H1 (cell line): Measurements from ENCODE around the gene BRAT1. TPM values are rescaled to one million over a fixed set of nuclear protein-coding genes. Genes with fewer than 3 reads are reported as not detected.

Source experiments
- CTCF ChIA-PET: fragments of 300-600 bp; sonication (Branson Sonifier 250); formaldehyde crosslinking; loops from one replicate; lab custom pipeline; 2021; ENCODE audit not compliant: partially characterized antibody; lab: Charles Lee
- POLR2A ChIA-PET: fragments of 300-600 bp; sonication (Branson Sonifier 250); formaldehyde crosslinking; loops from one replicate; lab custom pipeline; 2021; ENCODE audit warnings: inconsistent platforms; ENCODE audit not compliant: partially characterized antibody; lab: Charles Lee
- DNase-seq, 2 experiments: peaks; one replicate each; pipeline versions ENCODE4 v3.0.0 to v3.0.0-alpha.2; 2010 to 2022; ENCODE audit warnings: low spot score in 2 of 2, low read depth in 1 of 2, mixed read lengths in 1 of 2
- FAIRE-seq: peaks from 2 replicates; lab custom pipeline; 2011; peaks lifted over from hg19 to GRCh38; lab: Jason Lieb, UNC
- H2AFZ ChIP-seq: 2 replicates; pipeline ENCODE4 v1.8.1; 2012; ENCODE audit warnings: low read length, inconsistent platforms
- H2AK5ac ChIP-seq: 2 replicates; pipeline ENCODE4 v1.6.1; 2013; ENCODE audit warnings: low read depth, low read length
- H2BK120ac ChIP-seq: replicated peaks from 2 replicates; pipeline ENCODE3; 2013; ENCODE audit warnings: low read depth, low read length, inconsistent platforms
- H2BK12ac ChIP-seq: 2 replicates; pipeline ENCODE4 v1.6.1; 2013; ENCODE audit warnings: low read depth, low read length
- H2BK15ac ChIP-seq: 2 replicates; pipeline ENCODE4 v1.6.1; 2013; ENCODE audit warnings: low read length
- H2BK20ac ChIP-seq: 2 replicates; pipeline ENCODE4 v1.6.1; 2013; ENCODE audit warnings: low read length
- H2BK5ac ChIP-seq: 2 replicates; pipeline ENCODE4 v1.6.1; 2013; ENCODE audit warnings: low read depth, low read length
- H3K14ac ChIP-seq: 2 replicates; pipeline ENCODE4 v1.6.1; 2013; ENCODE audit warnings: inconsistent platforms; ENCODE audit not compliant: insufficient read length
- H3K18ac ChIP-seq: 2 replicates; pipeline ENCODE4 v1.6.1; 2013; ENCODE audit warnings: low read length; ENCODE audit errors: extremely low read depth
- H3K23ac ChIP-seq: 2 replicates; pipeline ENCODE4 v1.6.1; 2013; ENCODE audit warnings: inconsistent platforms; ENCODE audit not compliant: insufficient read length
- H3K23me2 ChIP-seq: 2 replicates; pipeline ENCODE4 v1.6.1; 2013; ENCODE audit warnings: low read depth, low read length
- H3K27ac ChIP-seq: 2 replicates; pipeline ENCODE4 v1.6.1; 2011; ENCODE audit warnings: low read depth, low read length, inconsistent platforms
- H3K27me3 ChIP-seq, 4 experiments: replicated peaks in 1 of 4; 1 replicate in 1 of 4; 2 replicates in 3 of 4; pipeline versions ENCODE4 v1.6.1 to v1.8.1; 2011 to 2013; ENCODE audit warnings: low read length in 3 of 4, mild to moderate bottlenecking in 3 of 4, inconsistent platforms in 2 of 4, mixed read lengths in 2 of 4, moderate library complexity in 1 of 4; ENCODE audit not compliant: control insufficient read depth in 3 of 4, insufficient read depth in 3 of 4; ENCODE audit errors: extremely low read depth in 1 of 4
- H3K36me3 ChIP-seq, 4 experiments: 2 replicates each; pipeline versions ENCODE4 v1.6.1 to v1.8.1; 2011 to 2013; ENCODE audit warnings: mild to moderate bottlenecking in 4 of 4, low read length in 3 of 4, moderate library complexity in 2 of 4, control low read depth in 1 of 4, inconsistent platforms in 1 of 4; ENCODE audit not compliant: insufficient read depth in 4 of 4, control insufficient read depth in 2 of 4
- H3K4ac ChIP-seq: replicated peaks from 2 replicates; pipeline ENCODE3; 2013; ENCODE audit warnings: low read length, low read depth, mixed read lengths, inconsistent platforms; ENCODE audit not compliant: insufficient read length
- H3K4me1 ChIP-seq, 4 experiments: replicated peaks in 1 of 4; 1 replicate in 1 of 4; 2 replicates in 3 of 4; pipeline versions ENCODE4 v1.6.1 to v1.8.1; 2011 to 2013; ENCODE audit warnings: low read length in 3 of 4, inconsistent platforms in 2 of 4, mixed read lengths in 1 of 4; ENCODE audit not compliant: insufficient read depth in 4 of 4, control insufficient read depth in 3 of 4
- H3K4me2 ChIP-seq, 2 experiments: 2 replicates each; pipeline versions ENCODE4 v1.6.1 to v1.8.1; 2011 to 2013; ENCODE audit warnings: low read depth in 2 of 2, low read length in 2 of 2, control low read depth in 1 of 2, inconsistent platforms in 1 of 2, mild to moderate bottlenecking in 1 of 2; ENCODE audit not compliant: insufficient read depth in 1 of 2
- H3K4me3 ChIP-seq, 4 experiments: fragments of 200-600, 300-600 bp in 1 of 4; sonication (generic), shearing (Covaris generic), sonication (Bioruptor Twin) in 1 of 4; 2 replicates each; pipeline versions ENCODE4 v1.5.1 to v1.8.1; 2011 to 2016; ENCODE audit warnings: low read length in 4 of 4, low read depth in 3 of 4, control low read depth in 2 of 4, inconsistent platforms in 2 of 4, mild to moderate bottlenecking in 2 of 4, mixed read lengths in 1 of 4, moderate library complexity in 1 of 4; ENCODE audit not compliant: insufficient read depth in 2 of 4; ENCODE audit errors: extremely low read depth in 1 of 4
- H3K56ac ChIP-seq: replicated peaks from 2 replicates; pipeline ENCODE3; 2013; ENCODE audit warnings: low read depth, mild to moderate bottlenecking, mixed read lengths, low read length, inconsistent platforms; ENCODE audit not compliant: insufficient read length
- H3K79me1 ChIP-seq: 2 replicates; pipeline ENCODE4 v1.6.1; 2013; ENCODE audit warnings: low read depth, low read length, control low read depth
- H3K79me2 ChIP-seq, 2 experiments: 2 replicates each; pipeline versions ENCODE4 v1.6.1 to v1.8.1; 2012 to 2013; ENCODE audit warnings: low read length in 2 of 2, mild to moderate bottlenecking in 2 of 2, inconsistent platforms in 1 of 2; ENCODE audit not compliant: insufficient read depth in 2 of 2, control insufficient read depth in 1 of 2
- H3K9ac ChIP-seq, 4 experiments: replicated peaks in 1 of 4; 1 replicate in 1 of 4; 2 replicates in 3 of 4; pipeline versions ENCODE4 v1.6.1 to v1.8.1; 2011 to 2013; ENCODE audit warnings: low read depth in 3 of 4, low read length in 3 of 4, control low read depth in 2 of 4, mild to moderate bottlenecking in 2 of 4, moderate library complexity in 2 of 4, inconsistent platforms in 1 of 4; ENCODE audit errors: extremely low read depth in 1 of 4
- H3K9me3 ChIP-seq, 2 experiments: 2 replicates each; pipeline versions ENCODE4 v1.6.1 to v1.8.1; 2012 to 2013; ENCODE audit warnings: mild to moderate bottlenecking in 2 of 2, moderate library complexity in 2 of 2, control low read depth in 1 of 2, inconsistent platforms in 1 of 2, low read depth in 1 of 2, low read length in 1 of 2, mixed read lengths in 1 of 2; ENCODE audit not compliant: insufficient read depth in 2 of 2
- H4K20me1 ChIP-seq, 2 experiments: replicated peaks in 1 of 2; 2 replicates each; pipeline versions ENCODE3 to v1.8.1; 2011 to 2013; ENCODE audit warnings: inconsistent platforms in 2 of 2, low read length in 2 of 2, mild to moderate bottlenecking in 1 of 2; ENCODE audit not compliant: insufficient read depth in 2 of 2, control insufficient read depth in 1 of 2
- H4K5ac ChIP-seq: 2 replicates; pipeline ENCODE4 v1.6.1; 2013; ENCODE audit warnings: low read length, low read depth, mixed read lengths, inconsistent platforms; ENCODE audit not compliant: insufficient read length
- H4K8ac ChIP-seq: 2 replicates; pipeline ENCODE4 v1.8.0; 2013; ENCODE audit warnings: mild to moderate bottlenecking, moderate library complexity, low read length, inconsistent platforms; ENCODE audit not compliant: insufficient read depth; ENCODE audit errors: extremely low read depth
- H4K91ac ChIP-seq: replicated peaks from 2 replicates; pipeline ENCODE3; 2013; ENCODE audit warnings: low read length, mixed read lengths, inconsistent platforms; ENCODE audit not compliant: insufficient read length
- POLR2AphosphoS5 ChIP-seq: IDR thresholded peaks from 2 replicates; pipeline ENCODE4 v1.6.1; 2011; ENCODE audit warnings: low read depth, low read length
- WGBS, 2 experiments: shearing (Covaris generic) in 1 of 2; methylation state at CpG; one replicate each; pipeline versions ENCODE4 v1.1.6 to v1.1.7; 2013 to 2015; ENCODE audit warnings: low lambda C conversion rate in 2 of 2, mixed read lengths in 2 of 2, inconsistent platforms in 1 of 2, low coverage in 1 of 2, missing lambda C conversion rate in 1 of 2; ENCODE audit not compliant: insufficient replicate concordance in 2 of 2, insufficient coverage in 1 of 2, insufficient read length in 1 of 2; ENCODE audit errors: extremely low coverage in 1 of 2, missing lambda C conversion rate in 1 of 2; 5-methylcytosine and 5-hydroxymethylcytosine counted together
- polyA plus RNA-seq, 7 experiments: library from polyadenylated mRNA; depleted of rRNA in 3 of 7; stranded (reverse) in 5 of 7; unstranded in 2 of 7; fragments of >200 nt in 5 of 7; fragments of 200-250 nt in 2 of 7; gene quantifications; 1 replicate in 5 of 7; 2 replicates in 1 of 7; 4 replicates in 1 of 7; pipeline versions ENCODE4 v1.2.1 to v1.2.3, GENCODE V29; 2011 to 2013; ENCODE audit warnings: missing spikeins in 2 of 7, mixed read lengths in 2 of 7
- total RNA-seq: library from RNA; stranded (reverse); fragmentation: NEBNext Ultra II Directional; extraction: Animal tissue kit (Norgen Biotek cat#: 25700); gene quantifications from 2 replicates; pipeline ENCODE4 v1.2.1, GENCODE V29; 2021
- TF ChIP-seq, protein P1 (sequence below): IDR thresholded peaks from 2 replicates; pipeline ENCODE4 v1.6.1; 2012; ENCODE audit warnings: low read length, inconsistent platforms

Gene BRAT1
- total and polyA plus RNA-seq, 2 of the 8 experiments (the other 6 are each of a cell fraction or from before 2014, with no cell fraction given) = 36.8 to 42.3 TPM

DNA sequence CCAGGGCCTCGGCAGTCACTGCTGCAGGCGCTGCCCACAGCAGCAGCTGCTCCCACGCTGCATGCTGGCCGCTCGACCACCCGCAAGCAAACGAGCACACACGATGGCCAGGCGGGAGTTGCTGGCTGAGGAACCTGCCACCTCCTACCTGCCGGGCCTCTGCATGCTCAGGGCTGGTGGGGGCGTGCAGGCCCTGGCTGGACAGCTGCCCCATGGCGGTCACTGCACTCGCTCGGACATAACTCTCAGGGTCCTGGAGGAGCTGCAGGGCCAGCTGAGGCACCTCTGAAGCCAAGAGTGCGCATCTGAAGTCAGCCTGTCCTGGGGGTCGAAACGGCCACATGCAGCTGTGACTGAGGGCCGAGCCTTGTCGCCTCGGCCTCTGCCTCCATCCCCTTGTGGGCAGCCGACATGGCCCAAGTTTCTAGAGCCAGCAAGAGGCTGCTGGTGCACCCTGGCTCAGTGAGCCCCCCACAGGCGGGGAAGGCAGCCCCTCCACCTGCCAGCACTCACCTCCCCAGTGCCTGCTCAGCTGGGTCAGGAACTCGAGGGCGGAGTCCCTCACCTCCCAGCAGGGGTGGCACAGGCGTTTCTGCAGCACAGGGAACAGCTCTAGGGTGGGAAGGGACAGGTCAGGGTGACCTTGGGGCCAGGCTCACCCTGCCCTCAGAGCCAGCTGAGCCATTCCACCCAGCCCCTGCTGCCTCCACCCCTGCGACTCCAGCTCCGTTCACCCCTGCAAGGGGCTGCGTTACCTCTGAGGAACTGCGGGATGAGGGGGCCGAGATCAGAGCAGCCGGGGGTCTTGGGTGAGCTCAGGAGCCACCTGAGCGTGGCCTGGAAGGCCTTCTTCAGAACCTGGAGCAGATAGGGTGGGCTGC, 16.1 kb downstream of the BRAT1 start:
- Histone ChIP-seq H3K9me3 (peaks cover 0 to 2% of the 10 kb centered on the region in 2 experiments; a peak in 1 of 4 replicates), H3K79me1 (peaks cover 3% of the 10 kb centered on the region; the same call in 1 of the 2 replicates), H3K79me2 (no peaks in the 10 kb centered on the region), H3K27me3 (no peaks in the 10 kb centered on the region), H2BK20ac (no peak overlapping the region), H4K5ac (no peak overlapping the region), H4K91ac (no peak overlapping the region), H2BK15ac (no peak overlapping the region), H2BK12ac (no peak overlapping the region), H4K8ac (no peak overlapping the region; the same call in 1 of the 2 replicates), H2AFZ (no peak overlapping the region), H3K27ac (no peak overlapping the region), H3K14ac (no peak overlapping the region), H3K56ac (no peak overlapping the region), H2AK5ac (no peak overlapping the region), H3K4me2 (no peak overlapping the region), H3K23ac (no peak overlapping the region), H3K36me3 (peaks cover 12 to 52% (median 24%) of the 10 kb centered on the region in 4 experiments; a peak in 7 of 8 replicates), H3K23me2 (no peaks in the 10 kb centered on the region), H2BK5ac (no peak overlapping the region), H3K18ac (no peak overlapping the region), H3K9ac (no peak overlapping the region), H3K4me3 (no peak overlapping the region), H3K4ac (no peak overlapping the region), H4K20me1 (peaks cover 0 to 4% of the 10 kb centered on the region in 2 experiments), H3K4me1 (no peaks in the 10 kb centered on the region), H2BK120ac (no peak overlapping the region)
- 93% methylated on average over 31 of the region's 32 CpGs; no CpG with 5 or more reads in 1 of the 2 experiments for WGBS, 2 experiments
- TF ChIP-seq, protein P1, sequence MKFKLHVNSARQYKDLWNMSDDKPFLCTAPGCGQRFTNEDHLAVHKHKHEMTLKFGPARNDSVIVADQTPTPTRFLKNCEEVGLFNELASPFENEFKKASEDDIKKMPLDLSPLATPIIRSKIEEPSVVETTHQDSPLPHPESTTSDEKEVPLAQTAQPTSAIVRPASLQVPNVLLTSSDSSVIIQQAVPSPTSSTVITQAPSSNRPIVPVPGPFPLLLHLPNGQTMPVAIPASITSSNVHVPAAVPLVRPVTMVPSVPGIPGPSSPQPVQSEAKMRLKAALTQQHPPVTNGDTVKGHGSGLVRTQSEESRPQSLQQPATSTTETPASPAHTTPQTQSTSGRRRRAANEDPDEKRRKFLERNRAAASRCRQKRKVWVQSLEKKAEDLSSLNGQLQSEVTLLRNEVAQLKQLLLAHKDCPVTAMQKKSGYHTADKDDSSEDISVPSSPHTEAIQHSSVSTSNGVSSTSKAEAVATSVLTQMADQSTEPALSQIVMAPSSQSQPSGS = no peak
- peak; percentile 16 for TF ChIP-seq POLR2AphosphoS5
- FAIRE-seq (no peak), DNase-seq (no peak)
- ChIA-PET POLR2A (interaction anchor here (0.9 to 7.0 kb wide), 4 partner anchors 9 to 13 kb away, joined by 4 to 68 read pairs (median 6); no protein-coding TSS in a partner anchor), CTCF (interaction anchor here (0.6 to 2.2 kb wide), 8 partner anchors 11 to 111 kb away, joined by 3 to 13 read pairs (median 3); no protein-coding TSS in a partner anchor)
